ENCODE data around the gene UGGT2. TPM values are rescaled to one million over a fixed set of nuclear protein-coding genes. Genes with fewer than 3 reads are reported as not detected.
"Not testable (repeated sequence)": the region's sequence is repeated elsewhere in the genome, so short reads cannot be mapped to it uniquely, and the experiment has no call there.

The UGGT2 gene
- total RNA-seq, 4 donors from 2014 or later, result 19.5 to 148 (median 41.0) TPM

- intact Hi-C loops (cut with DNase I; ENCODE audit: low total_unique reads) (no loop called here), in situ Hi-C loops (cut with MboI; ENCODE audit: low pct_ligation_motif_present in 1 of 4, low pct_unique_long_range_greater_than_20kb in 1 of 4, low sequenced_read_pairs in 3 of 4) (no loop called here)
- no peak for DNase-seq
- Histone ChIP-seq H3K4me3 (no peak overlapping the region), H3K4me1 (peaks cover 0 to 8% (median 3%) of the 10 kb centered on the region in 4 donors), H3K36me3 (peaks cover 0 to 29% (median 13%) of the 10 kb centered on the region in 4 donors), H3K27ac (peak overlapping the region in 1 of 4 donors; percentile 7), H3K9me3 (no peaks in the 10 kb centered on the region), H3K27me3 (no peaks in the 10 kb centered on the region)
- 59 to 68% methylated on average over 3 of the region's 3 CpGs for WGBS, 2 donors (ENCODE audit: low coverage in 1 of 2)
- no peak for TF ChIP-seq POLR2A (IDR thresholded peaks at IDR 0.05)
- TF ChIP-seq POLR2AphosphoS5 (IDR thresholded peaks at IDR 0.05), result no peak
- TF ChIP-seq EP300 (IDR thresholded peaks at IDR 0.05; ENCODE audit: low read depth), result no peak
- no peak for TF ChIP-seq CTCF (IDR thresholded peaks at IDR 0.05)
These were observed 268.3 kb downstream of the UGGT2 start for GRCh38 chr13:95784900-95785290.

- DNase-seq, result no peak
- Histone ChIP-seq H3K27me3 (no peaks in the 10 kb centered on the region), H3K4me1 (peaks cover 0 to 8% (median 3%) of the 10 kb centered on the region in 4 donors), H3K27ac (peak overlapping the region in 1 of 4 donors; percentile 7), H3K9me3 (no peaks in the 10 kb centered on the region), H3K36me3 (peaks cover 0 to 28% (median 11%) of the 10 kb centered on the region in 4 donors), H3K4me3 (no peak overlapping the region)
- in situ Hi-C loops (cut with MboI; ENCODE audit: low pct_ligation_motif_present in 1 of 4, low pct_unique_long_range_greater_than_20kb in 1 of 4, low sequenced_read_pairs in 3 of 4), result no loop called here
- 63 to 66% methylated on average over 6 of the region's 6 CpGs for WGBS, 2 donors (ENCODE audit: low coverage in 1 of 2)
- intact Hi-C loops (cut with DNase I; ENCODE audit: low total_unique reads), result no loop called here
- TF ChIP-seq POLR2A (IDR thresholded peaks at IDR 0.05) (no peak), EP300 (IDR thresholded peaks at IDR 0.05; ENCODE audit: low read depth) (no peak), POLR2AphosphoS5 (IDR thresholded peaks at IDR 0.05) (no peak), CTCF (IDR thresholded peaks at IDR 0.05) (no peak)
These were observed 268.9 kb downstream of the UGGT2 start for GRCh38 chr13:95784161-95784899.

- H3K9me3 ChIP-seq, result no peaks in the 10 kb centered on the region
- no peak overlapping the region for H3K4me3 ChIP-seq
- TF ChIP-seq POLR2AphosphoS5 (IDR thresholded peaks at IDR 0.05) (no peak), EP300 (IDR thresholded peaks at IDR 0.05; ENCODE audit: low read depth) (no peak), CTCF (IDR thresholded peaks at IDR 0.05) (no peak), POLR2A (IDR thresholded peaks at IDR 0.05) (no peak)
- DNase-seq, result no peak
- H3K36me3 ChIP-seq, result peaks cover 0 to 26% (median 10%) of the 10 kb centered on the region in 4 donors
- H3K4me1 ChIP-seq, result peaks cover 0 to 8% (median 3%) of the 10 kb centered on the region in 4 donors
- H3K27ac ChIP-seq, result no peak overlapping the region
- in situ Hi-C loops (cut with MboI; ENCODE audit: low pct_ligation_motif_present in 1 of 4, low pct_unique_long_range_greater_than_20kb in 1 of 4, low sequenced_read_pairs in 3 of 4) (no loop called here), intact Hi-C loops (cut with DNase I; ENCODE audit: low total_unique reads) (no loop called here)
- H3K27me3 ChIP-seq, result no peaks in the 10 kb centered on the region
- WGBS, 2 donors (ENCODE audit: low coverage in 1 of 2), result 79 to 81% methylated on average over 5 of the region's 5 CpGs
These were observed 269.5 kb downstream of the UGGT2 start for GRCh38 chr13:95783747-95784146.

- in situ Hi-C loops (cut with MboI; ENCODE audit: low pct_ligation_motif_present in 1 of 4, low pct_unique_long_range_greater_than_20kb in 1 of 4, low sequenced_read_pairs in 3 of 4); H3K9me3 ChIP-seq; H3K27ac ChIP-seq; H3K27me3 ChIP-seq; intact Hi-C loops (cut with DNase I; ENCODE audit: low total_unique reads); H3K4me1 ChIP-seq; H3K4me3 ChIP-seq; DNase-seq: not testable (repeated sequence)
- 100% methylated on average over 1 of the region's 1 CpG for WGBS, 2 donors (ENCODE audit: low coverage in 1 of 2)
- peaks cover 0 to 23% (median 10%) of the 10 kb centered on the region in 4 donors for H3K36me3 ChIP-seq
These were observed 271.3 kb downstream of the UGGT2 start for GRCh38 chr13:95781940-95782339.
